Erythroblast (primary cell): Measurements from ENCODE around the gene EPHB1.

Experiments
- GATA1 ChIP-seq: IDR thresholded peaks from 2 replicates; pipeline ENCODE4 v1.6.1; 2011; ENCODE audit warnings: low read depth, mild to moderate bottlenecking, control low read depth, low read length, moderate library complexity
- POLR2A ChIP-seq: IDR thresholded peaks from 2 replicates; pipeline ENCODE4 v1.6.1; 2011; ENCODE audit warnings: mild to moderate bottlenecking, low read length

DNA sequence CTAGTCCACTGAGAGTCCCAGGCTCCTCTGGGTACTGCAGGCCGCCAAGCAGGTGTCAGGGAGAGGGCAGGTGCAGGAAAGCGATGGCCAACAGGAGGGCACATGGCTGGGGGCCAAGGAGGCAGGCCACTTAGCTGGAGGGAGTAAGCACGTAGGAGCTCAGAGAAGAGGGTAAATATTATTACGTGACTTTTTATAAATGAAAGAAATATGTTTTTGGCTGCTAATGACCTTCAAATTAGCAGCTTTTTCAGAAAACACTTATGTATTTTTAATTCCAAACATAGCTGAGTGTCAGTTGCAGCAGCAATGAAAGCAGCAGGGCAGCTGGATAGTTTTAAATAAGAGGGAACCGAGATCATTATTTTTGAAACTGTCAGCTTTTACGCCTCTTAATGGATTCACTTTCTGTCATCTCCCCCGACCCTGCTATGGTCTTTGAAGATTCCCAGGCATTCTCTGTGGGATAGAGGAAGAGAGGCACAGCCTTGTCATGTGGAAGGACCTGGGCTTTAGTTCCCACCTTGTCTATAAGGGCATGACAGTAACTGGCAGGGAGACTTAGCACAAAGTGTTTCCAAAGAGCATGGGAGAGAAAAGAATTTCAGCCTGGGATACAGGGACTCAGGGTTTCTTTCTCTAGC is 477.1 kb downstream of the EPHB1 start:
- TF ChIP-seq POLR2A (no peak), GATA1 (no peak)
